ENCODE data around the gene NXT1. TPM values are rescaled to one million over a fixed set of nuclear protein-coding genes. Genes with fewer than 3 reads are reported as not detected.

NXT1 gene
- total and polyA plus RNA-seq, 10 of the 15 experiments (the other 5 are each of a cell fraction or from before 2014, with no cell fraction given): 10.2 to 66.7 (median 44.0) TPM

DNA sequence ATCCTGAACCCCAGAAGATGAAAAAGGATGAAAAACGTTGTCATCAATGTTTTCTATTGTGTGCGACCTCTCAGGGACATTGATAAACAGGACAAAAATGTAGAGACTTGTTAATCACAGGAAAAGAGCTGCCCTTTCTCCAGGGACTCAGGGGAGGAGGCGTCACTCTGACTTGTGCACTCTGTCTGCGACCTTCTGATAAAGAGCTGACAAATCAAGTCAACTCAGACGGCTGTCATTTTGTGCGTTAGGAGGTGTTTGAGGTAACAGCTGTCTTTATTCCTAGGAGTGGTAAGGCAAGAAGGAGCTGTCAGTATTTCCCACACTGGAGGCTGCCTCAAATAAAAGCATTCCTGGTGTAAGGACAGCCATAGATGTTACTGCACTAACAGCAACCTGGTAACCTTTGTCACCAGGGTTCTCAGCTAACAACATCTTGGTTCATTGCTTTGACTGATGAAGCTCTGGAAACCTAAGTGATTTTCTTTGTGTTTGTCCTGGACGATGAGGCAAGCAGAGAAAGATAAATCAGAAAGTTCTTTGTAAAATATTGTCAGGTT is 38.6 kb upstream of the NXT1 start (continued):
- TF ChIP-seq, protein P1, sequence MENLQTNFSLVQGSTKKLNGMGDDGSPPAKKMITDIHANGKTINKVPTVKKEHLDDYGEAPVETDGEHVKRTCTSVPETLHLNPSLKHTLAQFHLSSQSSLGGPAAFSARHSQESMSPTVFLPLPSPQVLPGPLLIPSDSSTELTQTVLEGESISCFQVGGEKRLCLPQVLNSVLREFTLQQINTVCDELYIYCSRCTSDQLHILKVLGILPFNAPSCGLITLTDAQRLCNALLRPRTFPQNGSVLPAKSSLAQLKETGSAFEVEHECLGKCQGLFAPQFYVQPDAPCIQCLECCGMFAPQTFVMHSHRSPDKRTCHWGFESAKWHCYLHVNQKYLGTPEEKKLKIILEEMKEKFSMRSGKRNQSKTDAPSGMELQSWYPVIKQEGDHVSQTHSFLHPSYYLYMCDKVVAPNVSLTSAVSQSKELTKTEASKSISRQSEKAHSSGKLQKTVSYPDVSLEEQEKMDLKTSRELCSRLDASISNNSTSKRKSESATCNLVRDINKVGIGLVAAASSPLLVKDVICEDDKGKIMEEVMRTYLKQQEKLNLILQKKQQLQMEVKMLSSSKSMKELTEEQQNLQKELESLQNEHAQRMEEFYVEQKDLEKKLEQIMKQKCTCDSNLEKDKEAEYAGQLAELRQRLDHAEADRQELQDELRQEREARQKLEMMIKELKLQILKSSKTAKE (IDR thresholded peaks at IDR 0.05; ENCODE audit: low read depth, poor library complexity, severe bottlenecking): no peak
- TF ChIP-seq SP1 (IDR thresholded peaks at IDR 0.05; ENCODE audit: low read depth, low read length) (no peak), NBN (IDR thresholded peaks at IDR 0.05) (no peak), ZNF274 (IDR thresholded peaks at IDR 0.05; ENCODE audit: insufficient read depth, insufficient read length) (no peak), TCF7 (IDR thresholded peaks at IDR 0.05; ENCODE audit: borderline replicate concordance) (no peak), MYC (IDR thresholded peaks at IDR 0.05; ENCODE audit: insufficient read depth, insufficient read length, insufficient replicate concordance, low read length, severe bottlenecking) (no peak), BMI1 (IDR thresholded peaks at IDR 0.05; ENCODE audit: borderline replicate concordance) (no peak), HCFC1 (IDR thresholded peaks at IDR 0.05; ENCODE audit: low read length) (no peak), KAT2A (conservative IDR thresholded peaks at IDR 0.05; ENCODE audit: control insufficient read depth, low read depth, low read length) (no peak), NRF1 (conservative IDR thresholded peaks at IDR 0.05; ENCODE audit: low read depth, low read length) (no peak)
- TF ChIP-seq, protein P2, sequence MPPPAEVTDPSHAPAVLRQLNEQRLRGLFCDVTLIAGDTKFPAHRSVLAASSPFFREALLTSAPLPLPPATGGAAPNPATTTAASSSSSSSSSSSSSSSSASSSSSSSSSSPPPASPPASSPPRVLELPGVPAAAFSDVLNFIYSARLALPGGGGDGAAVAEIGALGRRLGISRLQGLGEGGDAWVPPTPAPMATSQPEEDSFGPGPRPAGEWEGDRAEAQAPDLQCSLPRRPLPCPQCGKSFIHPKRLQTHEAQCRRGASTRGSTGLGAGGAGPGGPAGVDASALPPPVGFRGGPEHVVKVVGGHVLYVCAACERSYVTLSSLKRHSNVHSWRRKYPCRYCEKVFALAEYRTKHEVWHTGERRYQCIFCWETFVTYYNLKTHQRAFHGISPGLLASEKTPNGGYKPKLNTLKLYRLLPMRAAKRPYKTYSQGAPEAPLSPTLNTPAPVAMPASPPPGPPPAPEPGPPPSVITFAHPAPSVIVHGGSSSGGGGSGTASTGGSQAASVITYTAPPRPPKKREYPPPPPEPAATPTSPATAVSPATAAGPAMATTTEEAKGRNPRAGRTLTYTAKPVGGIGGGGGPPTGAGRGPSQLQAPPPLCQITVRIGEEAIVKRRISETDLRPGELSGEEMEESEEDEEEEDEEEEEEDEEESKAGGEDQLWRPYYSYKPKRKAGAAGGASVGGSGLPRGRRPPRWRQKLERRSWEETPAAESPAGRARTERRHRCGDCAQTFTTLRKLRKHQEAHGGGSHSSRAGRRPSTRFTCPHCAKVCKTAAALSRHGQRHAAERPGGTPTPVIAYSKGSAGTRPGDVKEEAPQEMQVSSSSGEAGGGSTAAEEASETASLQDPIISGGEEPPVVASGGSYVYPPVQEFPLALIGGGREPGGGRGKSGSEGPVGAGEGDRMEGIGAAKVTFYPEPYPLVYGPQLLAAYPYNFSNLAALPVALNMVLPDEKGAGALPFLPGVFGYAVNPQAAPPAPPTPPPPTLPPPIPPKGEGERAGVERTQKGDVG (CRISPR knock-in tag; IDR thresholded peaks at IDR 0.05): no peak
- TF ChIP-seq, protein P3, sequence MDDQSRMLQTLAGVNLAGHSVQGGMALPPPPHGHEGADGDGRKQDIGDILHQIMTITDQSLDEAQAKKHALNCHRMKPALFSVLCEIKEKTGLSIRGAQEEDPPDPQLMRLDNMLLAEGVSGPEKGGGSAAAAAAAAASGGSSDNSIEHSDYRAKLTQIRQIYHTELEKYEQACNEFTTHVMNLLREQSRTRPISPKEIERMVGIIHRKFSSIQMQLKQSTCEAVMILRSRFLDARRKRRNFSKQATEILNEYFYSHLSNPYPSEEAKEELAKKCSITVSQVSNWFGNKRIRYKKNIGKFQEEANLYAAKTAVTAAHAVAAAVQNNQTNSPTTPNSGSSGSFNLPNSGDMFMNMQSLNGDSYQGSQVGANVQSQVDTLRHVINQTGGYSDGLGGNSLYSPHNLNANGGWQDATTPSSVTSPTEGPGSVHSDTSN (IDR thresholded peaks at IDR 0.05; ENCODE audit: insufficient replicate concordance, low read depth, low read length): no peak

Measured in GM12878 (cell line).